Glutamatergic neuron (in vitro differentiated cells): ENCODE measurements around the gene ADCY10. TPM values are rescaled to one million over a fixed set of nuclear protein-coding genes. Genes with fewer than 3 reads are reported as not detected.

Source experiments
- DNase-seq: peaks from one replicate; pipeline ENCODE4 v3.0.0; 2022
- H3K27ac Mint-ChIP-seq: one replicate; pipeline ENCODE4 v1.8.0; 2020; ENCODE audit warnings: mild to moderate bottlenecking, mixed read lengths, inconsistent platforms; ENCODE audit not compliant: unreplicated experiment
- H3K27me3 Mint-ChIP-seq: one replicate; pipeline ENCODE4 v1.8.0; 2020; ENCODE audit warnings: mild to moderate bottlenecking, moderate library complexity, mixed read lengths, inconsistent platforms; ENCODE audit not compliant: unreplicated experiment
- H3K36me3 Mint-ChIP-seq: one replicate; pipeline ENCODE4 v1.8.0; 2020; ENCODE audit warnings: mild to moderate bottlenecking, mixed read lengths, inconsistent platforms; ENCODE audit not compliant: unreplicated experiment
- H3K4me1 Mint-ChIP-seq: one replicate; pipeline ENCODE4 v1.8.0; 2020; ENCODE audit warnings: mild to moderate bottlenecking, low read depth, mixed read lengths, inconsistent platforms; ENCODE audit not compliant: unreplicated experiment
- H3K4me3 Mint-ChIP-seq: one replicate; pipeline ENCODE4 v1.8.0; 2020; ENCODE audit warnings: mild to moderate bottlenecking, mixed read lengths, inconsistent platforms; ENCODE audit not compliant: unreplicated experiment
- H3K9me3 Mint-ChIP-seq: one replicate; pipeline ENCODE4 v1.8.0; 2020; ENCODE audit warnings: mild to moderate bottlenecking, moderate library complexity, mixed read lengths, inconsistent platforms; ENCODE audit not compliant: unreplicated experiment
- total RNA-seq: library from RNA; stranded (reverse); fragmentation: NEBNext Ultra II Directional; extraction: Animal tissue kit (Norgen Biotek cat#: 25700); gene quantifications from one replicate; pipeline ENCODE4 v1.2.1, GENCODE V29; 2021; ENCODE audit not compliant: unreplicated experiment
- TF ChIP-seq, protein P1 (sequence below): fragments of 200-600 bp; sonication (generic); IDR thresholded peaks from one replicate; pipeline ENCODE4 v1.5.0; 2021; ENCODE audit not compliant: partially characterized antibody, unreplicated experiment

The ADCY10 gene
- total RNA-seq, 1 donor from 2014 or later = 0.07 TPM

DNA sequence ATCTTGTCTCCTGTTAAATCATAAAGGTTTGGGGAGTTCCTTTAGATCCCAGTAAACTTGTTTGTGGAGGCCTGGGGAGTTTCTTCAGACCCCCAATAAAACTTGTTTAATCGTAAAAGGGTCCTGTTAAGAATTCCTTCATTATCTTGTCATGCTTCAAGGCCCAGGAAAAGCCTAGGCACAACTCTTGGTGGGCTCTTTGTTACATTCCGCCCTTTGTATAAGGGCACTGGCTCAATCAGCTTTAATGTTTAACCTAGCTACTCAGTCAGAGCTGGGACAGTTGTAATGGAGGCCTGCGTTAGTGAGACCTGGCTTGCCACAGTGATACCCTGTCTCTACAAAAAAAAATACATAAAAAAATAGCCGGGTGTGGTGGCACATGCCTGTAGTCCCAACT, 115.0 kb downstream of the ADCY10 start:
- H3K27ac Mint-ChIP-seq = no peak overlapping the region
- peaks cover 6% of the 10 kb centered on the region for H3K4me1 Mint-ChIP-seq
- DNase-seq = no peak
- H3K27me3 Mint-ChIP-seq = no peaks in the 10 kb centered on the region
- TF ChIP-seq, protein P1, sequence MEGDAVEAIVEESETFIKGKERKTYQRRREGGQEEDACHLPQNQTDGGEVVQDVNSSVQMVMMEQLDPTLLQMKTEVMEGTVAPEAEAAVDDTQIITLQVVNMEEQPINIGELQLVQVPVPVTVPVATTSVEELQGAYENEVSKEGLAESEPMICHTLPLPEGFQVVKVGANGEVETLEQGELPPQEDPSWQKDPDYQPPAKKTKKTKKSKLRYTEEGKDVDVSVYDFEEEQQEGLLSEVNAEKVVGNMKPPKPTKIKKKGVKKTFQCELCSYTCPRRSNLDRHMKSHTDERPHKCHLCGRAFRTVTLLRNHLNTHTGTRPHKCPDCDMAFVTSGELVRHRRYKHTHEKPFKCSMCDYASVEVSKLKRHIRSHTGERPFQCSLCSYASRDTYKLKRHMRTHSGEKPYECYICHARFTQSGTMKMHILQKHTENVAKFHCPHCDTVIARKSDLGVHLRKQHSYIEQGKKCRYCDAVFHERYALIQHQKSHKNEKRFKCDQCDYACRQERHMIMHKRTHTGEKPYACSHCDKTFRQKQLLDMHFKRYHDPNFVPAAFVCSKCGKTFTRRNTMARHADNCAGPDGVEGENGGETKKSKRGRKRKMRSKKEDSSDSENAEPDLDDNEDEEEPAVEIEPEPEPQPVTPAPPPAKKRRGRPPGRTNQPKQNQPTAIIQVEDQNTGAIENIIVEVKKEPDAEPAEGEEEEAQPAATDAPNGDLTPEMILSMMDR = no peak
- no peak overlapping the region for H3K4me3 Mint-ChIP-seq
- no peaks in the 10 kb centered on the region for H3K9me3 Mint-ChIP-seq
- H3K36me3 Mint-ChIP-seq = peaks cover 8% of the 10 kb centered on the region

DNA sequence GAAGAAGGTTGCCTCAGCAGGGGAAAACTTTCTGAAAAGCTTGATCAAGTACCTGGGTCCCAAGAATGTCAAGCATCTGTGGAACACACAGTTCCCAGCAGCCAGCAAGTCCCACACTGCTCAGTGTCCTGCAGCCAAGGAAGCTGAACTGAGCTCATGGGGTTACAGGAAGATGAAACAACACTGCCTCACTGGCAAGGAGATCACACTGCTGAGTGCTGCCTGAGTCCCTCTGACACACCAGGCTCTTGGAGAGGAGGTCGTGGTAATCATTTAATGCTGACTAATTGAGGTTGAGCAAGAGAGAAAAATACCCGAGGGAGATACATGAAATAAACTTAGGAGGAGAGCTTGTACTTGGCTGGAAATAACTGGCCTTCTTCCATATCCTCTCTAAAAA, 116.9 kb downstream of the ADCY10 start:
- H3K36me3 Mint-ChIP-seq = peaks cover 5% of the 10 kb centered on the region
- peaks cover 3% of the 10 kb centered on the region for H3K9me3 Mint-ChIP-seq
- no peaks in the 10 kb centered on the region for H3K27me3 Mint-ChIP-seq
- peaks cover 8% of the 10 kb centered on the region for H3K4me1 Mint-ChIP-seq
- TF ChIP-seq, protein P1 = no peak
- DNase-seq = no peak
- no peak overlapping the region for H3K27ac Mint-ChIP-seq
- H3K4me3 Mint-ChIP-seq = no peak overlapping the region

DNA sequence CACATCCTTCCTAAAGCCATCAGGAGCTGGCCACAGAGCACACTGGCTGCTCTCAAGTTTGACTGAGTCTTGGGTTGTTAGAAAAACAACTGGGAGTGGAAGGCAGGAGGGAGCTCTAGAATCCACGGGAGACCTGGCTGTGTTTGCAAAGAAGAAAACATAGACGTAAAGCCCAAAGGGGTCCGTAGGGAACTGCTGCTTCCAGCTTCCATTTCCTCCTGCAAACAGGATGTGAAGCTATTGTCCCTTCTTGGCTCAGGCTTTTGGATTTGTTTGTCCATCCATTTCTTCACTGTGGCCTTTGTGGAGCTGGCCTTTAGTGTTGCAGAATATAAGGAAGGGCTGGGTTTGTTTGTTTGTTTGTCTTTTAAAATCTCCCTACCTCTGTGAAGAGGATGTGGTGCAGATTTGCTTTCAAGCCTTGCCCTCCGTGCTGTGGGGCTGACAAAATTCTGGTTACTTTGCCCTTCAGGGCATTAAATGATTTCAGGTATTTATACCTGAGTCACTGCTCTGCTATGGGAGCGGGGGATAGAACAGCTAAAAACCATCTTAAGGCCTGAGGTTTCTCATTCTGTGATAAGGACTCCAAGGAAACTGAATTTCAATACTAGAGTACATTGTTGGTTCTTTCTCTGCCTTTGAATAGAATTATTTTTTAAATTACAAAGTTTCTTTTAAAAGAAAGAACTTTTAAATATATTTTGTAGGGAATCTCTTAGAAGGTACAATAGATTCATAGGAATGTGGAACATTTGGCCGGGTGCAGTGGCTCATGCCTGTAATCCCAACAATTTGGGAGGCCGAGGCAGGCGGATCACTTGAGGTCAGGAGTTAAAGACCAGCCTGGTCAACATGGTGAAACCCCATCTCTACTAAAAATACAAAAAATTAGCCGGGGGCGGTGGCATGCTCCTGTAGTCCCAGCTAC, 117.9 kb downstream of the ADCY10 start:
- H3K9me3 Mint-ChIP-seq = peaks cover 3% of the 10 kb centered on the region
- DNase-seq = no peak
- no peak overlapping the region for H3K27ac Mint-ChIP-seq
- no peaks in the 10 kb centered on the region for H3K36me3 Mint-ChIP-seq
- H3K27me3 Mint-ChIP-seq = peaks cover 2% of the 10 kb centered on the region
- TF ChIP-seq, protein P1 = no peak
- H3K4me3 Mint-ChIP-seq = no peak overlapping the region
- peaks cover 13% of the 10 kb centered on the region for H3K4me1 Mint-ChIP-seq

DNA sequence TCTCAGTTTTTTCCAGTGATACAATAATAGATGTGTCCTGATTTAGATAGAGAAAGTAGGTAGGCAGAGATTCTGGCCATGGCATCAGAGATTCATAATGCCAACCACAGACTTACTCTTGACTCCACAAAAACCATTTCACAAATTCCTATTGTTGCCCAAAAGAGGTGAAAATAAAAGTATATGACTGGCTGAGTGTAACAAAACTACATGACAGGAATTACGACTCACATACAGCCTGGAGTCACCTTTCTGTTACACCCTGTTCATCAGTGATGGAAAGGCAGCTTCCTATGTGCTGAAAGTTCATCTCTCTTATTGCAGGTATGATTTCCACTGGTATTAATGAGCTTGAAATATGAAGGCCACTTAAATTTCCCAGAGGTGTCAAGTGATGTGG, 119.9 kb downstream of the ADCY10 start:
- Mint-ChIP-seq H3K4me3 (no peak overlapping the region), H3K27me3 (peaks cover 2% of the 10 kb centered on the region)

DNA sequence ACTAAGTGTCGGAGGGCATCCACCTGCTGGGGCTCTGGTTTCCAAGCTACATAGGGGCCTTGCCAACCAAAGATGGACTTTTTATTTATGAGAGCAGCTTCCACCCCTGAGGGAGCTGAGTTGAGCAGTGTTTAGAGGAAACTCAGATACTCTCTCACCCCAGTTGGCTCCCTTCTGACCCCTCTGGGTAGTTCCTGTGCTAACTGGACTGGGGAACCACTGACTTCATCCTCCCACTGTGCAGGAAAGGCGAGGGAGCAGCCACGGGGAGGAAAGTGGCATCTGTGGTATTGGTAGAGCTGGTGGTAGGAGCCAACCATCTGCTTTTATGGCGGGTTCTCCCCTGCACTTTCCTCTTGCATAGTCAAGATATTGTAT, 121.8 kb downstream of the ADCY10 start:
- H3K27ac Mint-ChIP-seq = peak overlapping the region; percentile 8
- H3K9me3 Mint-ChIP-seq = peaks cover 3% of the 10 kb centered on the region
- H3K36me3 Mint-ChIP-seq = no peaks in the 10 kb centered on the region
- peaks cover 2% of the 10 kb centered on the region for H3K27me3 Mint-ChIP-seq
- H3K4me1 Mint-ChIP-seq = peaks cover 13% of the 10 kb centered on the region
- TF ChIP-seq, protein P1 = no peak
- no peak for DNase-seq
- no peak overlapping the region for H3K4me3 Mint-ChIP-seq

More for the DNA sequence above, 119.9 kb downstream of the ADCY10 start:
- H3K36me3 Mint-ChIP-seq = no peaks in the 10 kb centered on the region
- H3K9me3 Mint-ChIP-seq = peaks cover 3% of the 10 kb centered on the region
- DNase-seq = no peak
- peaks cover 13% of the 10 kb centered on the region for H3K4me1 Mint-ChIP-seq
- H3K27ac Mint-ChIP-seq = no peak overlapping the region
- TF ChIP-seq, protein P1 = no peak
